ENCODE data around the gene TRIM44. TPM values are rescaled to one million over a fixed set of nuclear protein-coding genes. Genes with fewer than 3 reads are reported as not detected.

TRIM44 gene
- total RNA-seq, 1 donor from 2014 or later = 42.3 TPM

- intact Hi-C loops (cut with micrococcal nuclease) = no loop called here
- Histone ChIP-seq H3K4me1 (peaks cover 35% of the 10 kb centered on the region), H3K27me3 (ENCODE audit: low read depth) (no peaks in the 10 kb centered on the region), H3K36me3 (peaks cover 18% of the 10 kb centered on the region), H3K9me3 (replicated peaks) (no peaks in the 10 kb centered on the region), H3K27ac (replicated peaks) (no peak overlapping the region), H3K4me3 (no peak overlapping the region)
- no peak for DNase-seq
- no peak for TF ChIP-seq CTCF (IDR thresholded peaks at IDR 0.05; ENCODE audit: borderline replicate concordance)
These were observed 26.8 kb downstream of the TRIM44 start for GRCh38 chr11:35689081-35689996.

GRCh38 chr11:35702126-35702525 lies 39.6 kb downstream of the TRIM44 start:
- Histone ChIP-seq H3K4me3 (no peak overlapping the region), H3K4me1 (peaks cover 16% of the 10 kb centered on the region), H3K27ac (replicated peaks) (no peak overlapping the region), H3K27me3 (ENCODE audit: low read depth) (no peaks in the 10 kb centered on the region), H3K36me3 (no peaks in the 10 kb centered on the region), H3K9me3 (replicated peaks) (peaks cover 3% of the 10 kb centered on the region)
- no peak for TF ChIP-seq CTCF (IDR thresholded peaks at IDR 0.05; ENCODE audit: borderline replicate concordance)
- intact Hi-C loops (cut with micrococcal nuclease) = no loop called here
- DNase-seq = no peak

GRCh38 chr11:35709376-35709775 lies 46.8 kb downstream of the TRIM44 start:
- no peak overlapping the region for H3K27ac ChIP-seq (replicated peaks)
- DNase-seq = no peak
- H3K9me3 ChIP-seq (replicated peaks) = no peaks in the 10 kb centered on the region
- no peaks in the 10 kb centered on the region for H3K36me3 ChIP-seq
- no peak overlapping the region for H3K4me3 ChIP-seq
- no peaks in the 10 kb centered on the region for H3K27me3 ChIP-seq (ENCODE audit: low read depth)
- H3K4me1 ChIP-seq = peaks cover 13% of the 10 kb centered on the region
- intact Hi-C loops (cut with micrococcal nuclease) = no loop called here
- no peak for TF ChIP-seq CTCF (IDR thresholded peaks at IDR 0.05; ENCODE audit: borderline replicate concordance)

GRCh38 chr11:35711173-35711910 lies 48.8 kb downstream of the TRIM44 start:
- no peaks in the 10 kb centered on the region for H3K36me3 ChIP-seq
- intact Hi-C loops (cut with micrococcal nuclease) = no loop called here
- H3K27ac ChIP-seq (replicated peaks) = no peak overlapping the region
- no peak overlapping the region for H3K4me3 ChIP-seq
- H3K27me3 ChIP-seq (ENCODE audit: low read depth) = no peaks in the 10 kb centered on the region
- no peak for DNase-seq
- TF ChIP-seq CTCF (IDR thresholded peaks at IDR 0.05; ENCODE audit: borderline replicate concordance) = peak; percentile 19
- peaks cover 20% of the 10 kb centered on the region for H3K4me1 ChIP-seq
- H3K9me3 ChIP-seq (replicated peaks) = no peaks in the 10 kb centered on the region

GRCh38 chr11:35711924-35712323 lies 49.3 kb downstream of the TRIM44 start:
- Histone ChIP-seq H3K27me3 (ENCODE audit: low read depth) (no peaks in the 10 kb centered on the region), H3K4me3 (no peak overlapping the region), H3K4me1 (peaks cover 20% of the 10 kb centered on the region), H3K9me3 (replicated peaks) (no peaks in the 10 kb centered on the region), H3K27ac (replicated peaks) (no peak overlapping the region), H3K36me3 (no peaks in the 10 kb centered on the region)
- intact Hi-C loops (cut with micrococcal nuclease) = no loop called here
- no peak for DNase-seq
- no peak for TF ChIP-seq CTCF (IDR thresholded peaks at IDR 0.05; ENCODE audit: borderline replicate concordance)
